ENCODE measurements around the gene DPF3. TPM values are rescaled to one million over a fixed set of nuclear protein-coding genes. Genes with fewer than 3 reads are reported as not detected.

The DPF3 gene
- total RNA-seq, 1 experiment from 2014 or later, result 0.31 TPM

GRCh38 chr14:72818998-72819397 lies 74.9 kb downstream of the DPF3 start:
- Mint-ChIP-seq H3K9me3 (peaks cover 20% of the 10 kb centered on the region), H3K4me1 (peaks cover 7% of the 10 kb centered on the region), H3K27me3 (ENCODE audit: low read depth) (no peaks in the 10 kb centered on the region), H3K4me3 (no peak overlapping the region), H3K36me3 (peaks cover 12% of the 10 kb centered on the region), H3K27ac (no peak overlapping the region)
- TF ChIP-seq ATF1 (CRISPR knock-in tag; IDR thresholded peaks at IDR 0.05) (no peak), MYBL2 (CRISPR knock-in tag; IDR thresholded peaks at IDR 0.05) (no peak), ETV6 (CRISPR knock-in tag; IDR thresholded peaks at IDR 0.05) (no peak), CBFB (CRISPR knock-in tag; IDR thresholded peaks at IDR 0.05; ENCODE audit: low read depth) (no peak)
- TF ChIP-seq, protein P1, sequence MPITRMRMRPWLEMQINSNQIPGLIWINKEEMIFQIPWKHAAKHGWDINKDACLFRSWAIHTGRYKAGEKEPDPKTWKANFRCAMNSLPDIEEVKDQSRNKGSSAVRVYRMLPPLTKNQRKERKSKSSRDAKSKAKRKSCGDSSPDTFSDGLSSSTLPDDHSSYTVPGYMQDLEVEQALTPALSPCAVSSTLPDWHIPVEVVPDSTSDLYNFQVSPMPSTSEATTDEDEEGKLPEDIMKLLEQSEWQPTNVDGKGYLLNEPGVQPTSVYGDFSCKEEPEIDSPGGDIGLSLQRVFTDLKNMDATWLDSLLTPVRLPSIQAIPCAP (CRISPR knock-in tag; IDR thresholded peaks at IDR 0.05), result no peak
- TF ChIP-seq, protein P2, sequence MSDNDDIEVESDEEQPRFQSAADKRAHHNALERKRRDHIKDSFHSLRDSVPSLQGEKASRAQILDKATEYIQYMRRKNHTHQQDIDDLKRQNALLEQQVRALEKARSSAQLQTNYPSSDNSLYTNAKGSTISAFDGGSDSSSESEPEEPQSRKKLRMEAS (CRISPR knock-in tag; IDR thresholded peaks at IDR 0.05), result no peak
- ChIA-PET CTCF (no interaction called here), POLR2A (no interaction called here)
- DNase-seq (ENCODE audit: low spot score) (no peak), ATAC-seq (no peak)

DNA sequence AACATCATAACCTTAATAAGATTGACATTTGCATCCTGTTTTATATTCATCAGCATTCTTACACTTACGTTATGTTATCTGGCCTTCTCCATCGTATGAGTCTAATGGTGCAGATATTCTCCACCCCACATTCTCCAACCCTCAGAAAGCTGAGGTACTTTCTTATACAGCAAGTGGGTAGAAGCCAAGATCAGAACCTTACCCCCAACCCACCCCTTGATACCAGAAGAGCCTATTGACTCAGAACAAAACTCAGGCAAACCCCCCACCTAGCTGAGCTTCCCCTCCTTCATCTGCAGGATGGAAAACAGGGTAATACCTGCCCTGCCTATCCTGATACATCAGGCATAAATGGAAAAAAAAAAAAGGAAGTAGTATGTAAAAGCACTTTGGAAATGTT lies 77.6 kb downstream of the DPF3 start:
- Mint-ChIP-seq H3K27ac (no peak overlapping the region), H3K36me3 (peaks cover 12% of the 10 kb centered on the region), H3K4me1 (peaks cover 11% of the 10 kb centered on the region), H3K4me3 (no peak overlapping the region), H3K27me3 (ENCODE audit: low read depth) (peaks cover 7% of the 10 kb centered on the region; the same call in 1 of the 2 replicates), H3K9me3 (peaks cover 20% of the 10 kb centered on the region)
- POLR2A ChIA-PET, result no interaction called here
- CTCF ChIA-PET, result interaction anchor here (1.0 kb wide), 1 partner anchor 15 kb away, joined by 3 read pairs; no protein-coding TSS in a partner anchor
- ATAC-seq, result no peak
- no peak for DNase-seq (ENCODE audit: low spot score)
- TF ChIP-seq ZNF671 (CRISPR knock-in tag; IDR thresholded peaks at IDR 0.05) (no peak), ZMAT4 (CRISPR knock-in tag; IDR thresholded peaks at IDR 0.05) (no peak), PRDM15 (CRISPR knock-in tag; IDR thresholded peaks at IDR 0.05) (no peak), SOX15 (CRISPR knock-in tag; IDR thresholded peaks at IDR 0.05) (no peak), CBFB (CRISPR knock-in tag; IDR thresholded peaks at IDR 0.05; ENCODE audit: low read depth) (no peak), FOXK1 (CRISPR knock-in tag; IDR thresholded peaks at IDR 0.05) (no peak), KAT7 (CRISPR knock-in tag; IDR thresholded peaks at IDR 0.05; ENCODE audit: borderline replicate concordance) (no peak), RELA (CRISPR knock-in tag; IDR thresholded peaks at IDR 0.05; ENCODE audit: borderline replicate concordance) (no peak)
- TF ChIP-seq, protein P3, sequence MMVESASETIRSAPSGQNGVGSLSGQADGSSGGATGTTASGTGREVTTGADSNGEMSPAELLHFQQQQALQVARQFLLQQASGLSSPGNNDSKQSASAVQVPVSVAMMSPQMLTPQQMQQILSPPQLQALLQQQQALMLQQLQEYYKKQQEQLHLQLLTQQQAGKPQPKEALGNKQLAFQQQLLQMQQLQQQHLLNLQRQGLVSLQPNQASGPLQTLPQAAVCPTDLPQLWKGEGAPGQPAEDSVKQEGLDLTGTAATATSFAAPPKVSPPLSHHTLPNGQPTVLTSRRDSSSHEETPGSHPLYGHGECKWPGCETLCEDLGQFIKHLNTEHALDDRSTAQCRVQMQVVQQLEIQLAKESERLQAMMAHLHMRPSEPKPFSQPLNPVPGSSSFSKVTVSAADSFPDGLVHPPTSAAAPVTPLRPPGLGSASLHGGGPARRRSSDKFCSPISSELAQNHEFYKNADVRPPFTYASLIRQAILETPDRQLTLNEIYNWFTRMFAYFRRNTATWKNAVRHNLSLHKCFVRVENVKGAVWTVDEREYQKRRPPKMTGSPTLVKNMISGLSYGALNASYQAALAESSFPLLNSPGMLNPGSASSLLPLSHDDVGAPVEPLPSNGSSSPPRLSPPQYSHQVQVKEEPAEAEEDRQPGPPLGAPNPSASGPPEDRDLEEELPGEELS (CRISPR knock-in tag; IDR thresholded peaks at IDR 0.05), result no peak
- TF ChIP-seq, protein P4, sequence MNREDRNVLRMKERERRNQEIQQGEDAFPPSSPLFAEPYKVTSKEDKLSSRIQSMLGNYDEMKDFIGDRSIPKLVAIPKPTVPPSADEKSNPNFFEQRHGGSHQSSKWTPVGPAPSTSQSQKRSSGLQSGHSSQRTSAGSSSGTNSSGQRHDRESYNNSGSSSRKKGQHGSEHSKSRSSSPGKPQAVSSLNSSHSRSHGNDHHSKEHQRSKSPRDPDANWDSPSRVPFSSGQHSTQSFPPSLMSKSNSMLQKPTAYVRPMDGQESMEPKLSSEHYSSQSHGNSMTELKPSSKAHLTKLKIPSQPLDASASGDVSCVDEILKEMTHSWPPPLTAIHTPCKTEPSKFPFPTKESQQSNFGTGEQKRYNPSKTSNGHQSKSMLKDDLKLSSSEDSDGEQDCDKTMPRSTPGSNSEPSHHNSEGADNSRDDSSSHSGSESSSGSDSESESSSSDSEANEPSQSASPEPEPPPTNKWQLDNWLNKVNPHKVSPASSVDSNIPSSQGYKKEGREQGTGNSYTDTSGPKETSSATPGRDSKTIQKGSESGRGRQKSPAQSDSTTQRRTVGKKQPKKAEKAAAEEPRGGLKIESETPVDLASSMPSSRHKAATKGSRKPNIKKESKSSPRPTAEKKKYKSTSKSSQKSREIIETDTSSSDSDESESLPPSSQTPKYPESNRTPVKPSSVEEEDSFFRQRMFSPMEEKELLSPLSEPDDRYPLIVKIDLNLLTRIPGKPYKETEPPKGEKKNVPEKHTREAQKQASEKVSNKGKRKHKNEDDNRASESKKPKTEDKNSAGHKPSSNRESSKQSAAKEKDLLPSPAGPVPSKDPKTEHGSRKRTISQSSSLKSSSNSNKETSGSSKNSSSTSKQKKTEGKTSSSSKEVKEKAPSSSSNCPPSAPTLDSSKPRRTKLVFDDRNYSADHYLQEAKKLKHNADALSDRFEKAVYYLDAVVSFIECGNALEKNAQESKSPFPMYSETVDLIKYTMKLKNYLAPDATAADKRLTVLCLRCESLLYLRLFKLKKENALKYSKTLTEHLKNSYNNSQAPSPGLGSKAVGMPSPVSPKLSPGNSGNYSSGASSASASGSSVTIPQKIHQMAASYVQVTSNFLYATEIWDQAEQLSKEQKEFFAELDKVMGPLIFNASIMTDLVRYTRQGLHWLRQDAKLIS (CRISPR knock-in tag; IDR thresholded peaks at IDR 0.05; ENCODE audit: borderline replicate concordance), result no peak
